Amniotic stem cell (primary cell): ENCODE data around the gene LDLRAD3.

Experiments used
- DNase-seq: peaks from one replicate; lab custom pipeline; 2025; lab: John Stamatoyannopoulos, UW

LDLRAD3 gene

GRCh38 chr11:36274414-36274813 lies 330.6 kb downstream of the LDLRAD3 start:
- DNase-seq = no peak

- no peak for DNase-seq
Measured at GRCh38 chr11:36278531-36279282, 334.8 kb downstream of the LDLRAD3 start.

GRCh38 chr11:36280531-36280930 lies 336.7 kb downstream of the LDLRAD3 start:
- no peak for DNase-seq
